Body of pancreas (tissue), 4 donors: ENCODE measurements around the gene OGG1.

Experiments used
- CTCF ChIP-seq, 7 experiments: fragments of 450-650 bp in 4 of 7; fragments of 200-600 bp in 3 of 7; sonication (generic) in 3 of 7; IDR thresholded peaks; one replicate each; pipeline ENCODE4 v1.5.1; 2016 to 2019; ENCODE audit warnings: antibody characterized with exemption in 7 of 7
- POLR2A ChIP-seq, 3 donors: fragments of 450-650 bp; IDR thresholded peaks; one replicate each; pipeline ENCODE4 v1.6.1; 2016; ENCODE audit warnings: antibody characterized with exemption in 3 of 3, mild to moderate bottlenecking in 2 of 3

- no peak for TF ChIP-seq CTCF (IDR thresholded peaks at IDR 0.05)
- TF ChIP-seq POLR2A (IDR thresholded peaks at IDR 0.05), result no peak
Measured at GRCh38 chr3:9761919-9762318, 12.2 kb downstream of the OGG1 start.
